T-helper 2 cell treated with Interferon-gamma antibody and Interleukin-4, amounts not matched to agents 5 μg/mL and 100 μg/mL, for 36 hours (primary cell): ENCODE data around the gene BMPER.

ENCODE experiments used
- DNase-seq: peaks from one replicate; pipeline ENCODE4 v3.0.0; 2021; ENCODE audit warnings: low spot score
- H3K27ac Mint-ChIP-seq: one replicate; pipeline ENCODE4 v1.8.0; 2021; ENCODE audit warnings: mild to moderate bottlenecking, mixed read lengths
- H3K27me3 Mint-ChIP-seq: one replicate; pipeline ENCODE4 v1.8.0; 2021; ENCODE audit warnings: low read depth, mixed read lengths
- H3K36me3 Mint-ChIP-seq: one replicate; pipeline ENCODE4 v1.8.0; 2021; ENCODE audit warnings: low read depth, mixed read lengths
- H3K4me1 Mint-ChIP-seq: one replicate; pipeline ENCODE4 v1.8.0; 2021; ENCODE audit warnings: low read depth, mixed read lengths
- H3K4me3 Mint-ChIP-seq: one replicate; pipeline ENCODE4 v1.8.0; 2022; ENCODE audit warnings: mild to moderate bottlenecking, moderate library complexity, mixed read lengths
- H3K9me3 Mint-ChIP-seq: one replicate; pipeline ENCODE4 v1.8.0; 2021; ENCODE audit warnings: mixed read lengths

Gene BMPER

DNA sequence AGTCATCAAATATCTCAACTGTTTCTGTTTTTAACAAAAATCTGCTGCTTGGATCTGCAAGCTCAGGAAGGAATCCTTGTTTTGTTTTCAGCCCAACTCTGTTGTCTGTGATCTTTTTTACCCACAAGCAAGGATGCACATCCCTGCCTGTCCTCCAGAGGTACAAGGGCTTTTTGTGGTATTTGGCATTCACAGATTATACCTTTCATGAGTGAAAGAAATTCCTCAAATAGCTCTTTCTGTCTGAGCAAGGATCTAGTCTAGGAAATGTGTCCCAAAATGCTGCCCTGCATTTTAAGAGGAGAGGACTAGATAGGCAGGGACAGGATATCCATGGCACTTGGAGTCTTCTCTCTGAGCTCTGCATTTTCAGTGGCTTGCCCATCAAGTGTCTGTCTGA lies 151.8 kb downstream of the BMPER start:
- Mint-ChIP-seq H3K9me3 (no peaks in the 10 kb centered on the region), H3K36me3 (no peaks in the 10 kb centered on the region), H3K27ac (no peak overlapping the region), H3K4me3 (no peak overlapping the region), H3K4me1 (no peaks in the 10 kb centered on the region), H3K27me3 (no peaks in the 10 kb centered on the region)
- no peak for DNase-seq

DNA sequence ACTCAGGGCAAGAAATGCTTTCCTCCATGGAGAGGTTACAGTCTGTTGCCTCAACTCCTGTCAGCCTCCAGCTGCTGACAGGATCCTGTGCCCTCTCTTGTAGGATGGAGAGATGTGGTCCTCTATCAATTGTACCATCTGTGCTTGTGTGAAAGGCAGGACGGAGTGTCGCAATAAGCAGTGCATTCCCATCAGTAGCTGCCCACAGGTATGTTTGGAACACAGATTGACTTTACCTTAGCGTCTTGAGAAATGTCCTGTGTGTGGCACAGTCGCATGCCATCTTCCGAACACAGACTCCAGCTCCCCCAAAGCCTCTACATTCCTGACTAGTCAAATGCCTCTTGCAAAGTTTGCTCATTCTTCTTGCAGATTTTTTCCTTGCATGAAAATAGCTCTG lies 152.6 kb downstream of the BMPER start:
- H3K9me3 Mint-ChIP-seq, result no peaks in the 10 kb centered on the region
- H3K27ac Mint-ChIP-seq, result no peak overlapping the region
- H3K27me3 Mint-ChIP-seq, result no peaks in the 10 kb centered on the region
- H3K4me1 Mint-ChIP-seq, result no peaks in the 10 kb centered on the region
- H3K36me3 Mint-ChIP-seq, result no peaks in the 10 kb centered on the region
- DNase-seq, result no peak
- H3K4me3 Mint-ChIP-seq, result no peak overlapping the region

DNA sequence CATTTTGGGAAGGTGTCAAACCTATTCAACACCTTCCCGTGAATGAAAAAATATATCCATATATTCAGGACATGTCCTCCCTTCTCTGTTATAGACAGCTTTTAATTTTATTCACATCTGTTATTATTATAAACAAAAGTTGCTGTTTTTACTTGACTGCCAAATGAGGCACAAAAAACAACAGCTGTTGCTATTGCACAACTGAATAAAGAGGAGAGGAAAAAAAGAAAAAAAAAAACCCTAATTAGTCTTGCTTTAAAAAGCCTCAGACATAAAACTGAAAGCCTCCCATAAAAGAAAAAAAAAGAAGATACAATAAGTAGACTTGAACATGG lies 153.4 kb downstream of the BMPER start:
- Mint-ChIP-seq H3K4me1 (no peaks in the 10 kb centered on the region), H3K36me3 (no peaks in the 10 kb centered on the region), H3K9me3 (no peaks in the 10 kb centered on the region), H3K27me3 (no peaks in the 10 kb centered on the region), H3K4me3 (no peak overlapping the region), H3K27ac (no peak overlapping the region)
- no peak for DNase-seq

DNA sequence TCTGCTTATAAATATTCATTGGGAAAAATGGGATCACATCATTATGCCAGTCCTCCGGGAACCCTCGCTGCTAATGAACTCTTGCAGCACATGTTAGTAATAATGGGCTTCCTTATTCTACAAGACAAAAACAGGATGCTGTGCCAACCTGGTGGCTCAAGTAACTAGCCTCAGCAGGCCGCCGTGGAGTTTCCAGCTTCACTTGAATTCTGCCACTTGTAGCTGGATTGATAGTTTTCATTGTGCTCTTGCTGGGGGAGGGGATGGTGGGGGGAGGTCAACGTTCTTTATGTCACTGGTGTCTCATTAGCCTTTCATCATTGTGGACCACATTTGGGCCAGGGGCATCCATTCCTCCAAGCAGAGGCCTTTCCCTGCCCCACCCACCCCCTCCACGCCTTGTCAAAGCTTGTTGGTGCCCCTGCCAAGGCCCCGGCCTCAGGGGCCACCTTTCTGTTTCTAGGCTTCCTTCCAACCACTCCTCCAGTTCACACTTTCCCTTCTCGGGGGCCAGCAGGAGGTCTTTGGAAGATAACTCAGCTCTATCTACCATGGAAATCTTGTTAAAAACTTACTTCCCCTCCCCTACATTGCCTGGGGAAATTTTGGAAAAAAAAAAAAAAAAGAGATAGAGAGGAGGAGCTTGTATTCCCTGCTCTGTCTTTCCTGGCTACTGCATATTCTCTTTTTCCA lies 153.9 kb downstream of the BMPER start:
- H3K27me3 Mint-ChIP-seq, result no peaks in the 10 kb centered on the region
- DNase-seq, result no peak
- H3K27ac Mint-ChIP-seq, result no peak overlapping the region

DNA sequence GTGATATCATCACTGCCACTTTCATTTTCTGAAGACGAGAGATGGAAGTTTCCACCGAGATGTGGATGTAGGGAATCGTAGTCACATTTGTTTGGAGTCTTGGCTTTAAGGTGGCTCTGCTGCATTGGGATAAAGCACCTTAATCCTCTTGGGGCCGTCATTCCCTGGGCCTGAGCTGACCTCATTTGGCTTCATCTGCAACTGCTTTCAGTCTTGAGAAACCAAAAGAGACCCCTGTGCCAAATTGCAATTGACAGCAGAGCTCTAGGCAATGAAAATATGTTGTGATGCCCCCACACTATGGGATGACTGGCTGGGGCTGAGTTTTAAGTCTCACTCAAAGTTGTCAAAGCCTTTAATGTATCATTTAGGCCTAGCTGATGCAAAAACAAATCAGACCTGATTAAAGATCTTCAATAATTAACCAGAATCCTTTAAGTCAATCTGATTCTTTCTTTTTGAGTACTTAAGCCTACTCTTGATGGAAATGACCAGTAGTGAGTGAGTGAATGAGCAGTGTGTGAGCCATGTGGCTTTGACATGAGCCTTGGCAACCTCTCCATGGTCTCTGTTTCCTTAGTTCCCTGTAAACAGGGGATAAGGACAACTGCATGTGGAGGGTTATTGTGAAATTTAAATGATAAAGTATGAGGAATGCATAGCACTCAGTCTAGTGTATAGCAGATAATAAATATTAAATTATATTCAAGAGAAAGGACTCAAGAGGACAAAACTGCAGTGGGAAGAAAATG lies 155.0 kb downstream of the BMPER start:
- no peaks in the 10 kb centered on the region for H3K9me3 Mint-ChIP-seq
- H3K4me3 Mint-ChIP-seq, result no peak overlapping the region
- H3K27me3 Mint-ChIP-seq, result no peaks in the 10 kb centered on the region
- DNase-seq, result no peak
- H3K4me1 Mint-ChIP-seq, result no peaks in the 10 kb centered on the region
- no peak overlapping the region for H3K27ac Mint-ChIP-seq
- no peaks in the 10 kb centered on the region for H3K36me3 Mint-ChIP-seq

More for the DNA sequence above, 153.9 kb downstream of the BMPER start:
- no peak overlapping the region for H3K4me3 Mint-ChIP-seq
- H3K9me3 Mint-ChIP-seq, result no peaks in the 10 kb centered on the region
- H3K36me3 Mint-ChIP-seq, result no peaks in the 10 kb centered on the region
- no peaks in the 10 kb centered on the region for H3K4me1 Mint-ChIP-seq

DNA sequence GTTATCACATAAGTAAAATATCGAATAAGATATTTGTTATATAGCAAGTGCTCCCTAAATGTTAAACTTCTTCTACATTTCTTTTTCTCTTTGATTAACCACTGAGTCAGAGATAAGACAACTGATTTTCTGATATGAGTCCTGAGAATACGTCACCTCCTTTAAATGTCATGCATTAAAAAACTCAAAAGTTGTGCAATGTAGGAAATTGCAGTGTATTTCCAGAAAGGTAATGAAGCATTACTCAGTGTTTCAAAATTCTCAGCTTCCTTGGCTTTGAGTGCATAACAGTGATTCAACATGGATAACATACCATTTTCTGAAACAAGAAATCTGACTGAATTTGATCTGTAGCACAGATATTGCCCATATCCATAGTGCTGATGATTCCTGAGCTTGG lies 155.8 kb downstream of the BMPER start:
- H3K9me3 Mint-ChIP-seq, result no peaks in the 10 kb centered on the region
- DNase-seq, result no peak
- no peaks in the 10 kb centered on the region for H3K27me3 Mint-ChIP-seq
- H3K27ac Mint-ChIP-seq, result no peak overlapping the region
- H3K4me1 Mint-ChIP-seq, result no peaks in the 10 kb centered on the region
- no peaks in the 10 kb centered on the region for H3K36me3 Mint-ChIP-seq
- no peak overlapping the region for H3K4me3 Mint-ChIP-seq

DNA sequence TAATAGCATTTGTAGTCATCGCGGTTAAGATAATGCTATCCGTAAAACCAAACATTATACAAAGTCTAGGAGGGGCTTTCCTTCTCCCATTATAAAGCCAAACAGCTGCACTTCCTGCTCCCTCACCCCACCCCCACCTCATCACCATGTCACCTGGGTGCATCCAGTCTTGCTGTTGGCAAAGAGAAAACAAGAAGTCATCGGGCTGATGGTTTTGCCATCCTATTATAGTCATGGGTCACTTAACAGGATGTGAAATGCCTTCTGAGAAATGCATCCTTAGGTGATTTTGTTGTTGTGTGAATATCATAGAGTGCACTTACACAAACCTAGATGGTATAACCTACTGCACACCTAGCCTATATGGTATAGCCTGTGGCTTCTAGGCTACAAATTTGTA lies 157.0 kb downstream of the BMPER start:
- Mint-ChIP-seq H3K9me3 (no peaks in the 10 kb centered on the region), H3K36me3 (no peaks in the 10 kb centered on the region), H3K27ac (no peak overlapping the region), H3K4me1 (no peaks in the 10 kb centered on the region), H3K4me3 (no peak overlapping the region), H3K27me3 (no peaks in the 10 kb centered on the region)
- no peak for DNase-seq

DNA sequence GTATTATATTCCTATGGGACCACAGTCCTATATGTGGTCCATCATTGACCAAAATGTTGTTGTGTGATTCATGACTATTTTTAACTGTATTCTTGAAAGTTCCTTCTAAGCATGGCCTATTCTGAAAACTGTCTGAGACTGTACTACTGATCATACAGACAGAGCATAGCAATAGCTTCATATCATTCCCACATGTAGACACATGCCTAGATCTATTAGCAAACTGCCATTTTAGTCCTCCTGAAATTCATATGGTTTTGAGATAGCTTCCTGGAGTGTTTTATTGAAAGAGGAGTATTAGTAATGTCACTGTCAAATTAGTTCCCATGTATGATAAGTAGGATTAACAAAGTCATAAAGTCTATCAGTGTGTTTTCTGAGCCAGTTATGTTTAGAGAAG lies 157.5 kb downstream of the BMPER start:
- DNase-seq, result no peak
- Mint-ChIP-seq H3K36me3 (no peaks in the 10 kb centered on the region), H3K27ac (no peak overlapping the region), H3K27me3 (no peaks in the 10 kb centered on the region), H3K9me3 (no peaks in the 10 kb centered on the region), H3K4me1 (no peaks in the 10 kb centered on the region), H3K4me3 (no peak overlapping the region)

DNA sequence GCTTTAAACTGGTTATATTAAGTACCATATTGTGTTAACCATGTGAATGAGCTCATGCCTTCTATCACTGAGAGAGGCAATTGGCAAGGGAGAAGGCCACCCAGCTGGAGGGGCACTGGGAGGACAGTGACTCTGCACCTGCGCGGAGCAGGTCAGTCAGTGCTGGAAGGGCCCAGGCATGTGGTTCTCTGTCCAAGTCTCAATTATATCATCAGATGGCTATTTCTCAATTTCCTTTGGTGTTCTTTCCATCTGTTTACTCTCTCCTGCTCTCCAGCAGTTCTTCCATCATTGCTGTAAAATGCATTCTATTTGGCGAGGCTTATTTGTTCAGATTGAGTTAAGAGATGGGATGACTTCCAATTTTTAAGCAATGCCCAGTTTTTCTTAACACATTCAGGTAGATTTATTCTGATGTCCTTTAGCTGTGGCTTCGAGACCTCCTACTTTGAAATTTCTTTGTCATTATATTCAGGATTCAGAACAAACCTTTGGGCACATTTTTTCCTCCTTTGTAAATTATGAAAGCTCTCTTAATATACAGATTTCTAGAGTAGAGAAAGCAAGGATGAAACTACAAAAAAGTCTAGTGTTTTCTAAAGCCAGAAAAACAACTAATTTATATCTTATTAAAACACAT lies 159.3 kb downstream of the BMPER start:
- Mint-ChIP-seq H3K36me3 (no peaks in the 10 kb centered on the region), H3K9me3 (no peaks in the 10 kb centered on the region), H3K27me3 (no peaks in the 10 kb centered on the region), H3K4me1 (no peaks in the 10 kb centered on the region), H3K4me3 (no peak overlapping the region), H3K27ac (no peak overlapping the region)
- no peak for DNase-seq

DNA sequence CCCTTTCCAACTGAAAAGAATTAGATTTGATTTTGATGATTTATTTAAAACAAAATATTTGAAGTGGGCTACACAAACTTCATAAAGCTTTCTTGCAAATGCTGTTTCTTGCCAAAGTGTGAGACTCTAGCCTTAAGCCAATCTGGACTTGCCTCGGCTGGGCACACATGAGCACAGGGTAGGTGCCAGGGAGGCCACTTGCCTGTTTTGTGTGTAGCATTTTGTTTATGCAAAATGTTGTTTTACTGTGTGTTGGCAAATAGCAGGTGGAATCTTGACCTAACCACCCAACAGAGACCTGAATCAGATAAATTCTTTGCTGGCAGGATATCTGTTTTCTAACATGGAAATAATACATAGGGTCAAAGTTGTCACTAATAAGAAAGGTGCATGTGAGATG lies 161.1 kb downstream of the BMPER start:
- Mint-ChIP-seq H3K4me3 (no peak overlapping the region), H3K9me3 (no peaks in the 10 kb centered on the region), H3K36me3 (no peaks in the 10 kb centered on the region), H3K4me1 (no peaks in the 10 kb centered on the region), H3K27ac (no peak overlapping the region), H3K27me3 (no peaks in the 10 kb centered on the region)
- no peak for DNase-seq

DNA sequence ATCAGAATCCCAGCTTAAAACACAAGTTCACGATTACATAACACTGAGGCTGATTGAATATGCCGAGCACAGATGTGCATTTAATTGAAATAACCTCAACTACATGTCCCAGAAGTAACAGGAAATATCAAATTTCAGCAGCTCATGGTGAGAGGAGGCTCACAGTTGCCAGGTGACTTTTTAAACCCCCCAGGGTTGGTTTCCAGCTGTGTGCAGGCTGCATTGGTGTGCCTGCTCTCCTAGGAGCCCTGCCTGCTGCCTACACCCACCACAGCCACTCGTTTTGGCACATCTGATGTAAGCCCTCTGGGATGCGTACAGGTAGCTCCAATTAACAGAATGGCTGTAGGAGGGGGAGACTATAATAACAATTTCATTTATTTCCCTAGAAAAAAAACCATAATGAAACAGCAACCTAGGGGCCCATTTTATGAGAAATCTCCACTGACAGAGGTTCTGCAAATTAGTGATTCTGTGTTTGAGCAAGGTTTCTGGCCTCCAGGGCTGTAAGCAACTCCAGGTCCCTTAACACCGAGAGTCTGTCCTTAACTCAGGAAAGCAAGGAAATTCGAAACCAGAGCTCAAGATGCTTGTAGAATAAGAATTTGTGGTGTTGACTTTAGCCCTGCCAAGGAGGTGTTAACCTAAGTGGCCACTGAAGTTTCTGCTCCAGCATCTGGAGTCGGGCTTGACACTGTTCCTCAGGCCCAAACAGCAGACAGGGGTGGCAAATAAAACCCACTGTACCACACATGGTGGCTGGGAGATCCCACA lies 161.9 kb downstream of the BMPER start:
- no peaks in the 10 kb centered on the region for H3K4me1 Mint-ChIP-seq
- DNase-seq, result no peak
- no peaks in the 10 kb centered on the region for H3K36me3 Mint-ChIP-seq
- no peaks in the 10 kb centered on the region for H3K9me3 Mint-ChIP-seq
- no peaks in the 10 kb centered on the region for H3K27me3 Mint-ChIP-seq
- H3K27ac Mint-ChIP-seq, result no peak overlapping the region
- no peak overlapping the region for H3K4me3 Mint-ChIP-seq

DNA sequence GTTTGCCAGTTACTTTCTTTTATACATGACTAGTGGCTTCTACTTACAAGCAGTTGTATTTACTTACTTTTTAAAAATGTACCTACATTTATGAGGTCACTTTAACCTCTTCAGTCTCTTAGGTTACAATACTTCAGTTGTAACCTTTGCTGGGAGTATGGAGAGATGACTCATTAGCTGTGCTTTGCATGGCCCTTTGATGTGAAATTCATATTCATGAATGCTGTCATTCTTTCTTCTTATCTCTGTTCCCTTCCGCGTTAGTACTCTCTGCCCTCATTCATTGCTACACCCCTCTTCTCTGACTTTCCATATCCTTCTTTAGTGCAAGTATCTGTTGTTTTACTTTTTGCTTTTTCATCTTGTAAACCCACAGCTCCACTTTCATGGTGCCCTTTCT lies 164.3 kb downstream of the BMPER start:
- Mint-ChIP-seq H3K9me3 (no peaks in the 10 kb centered on the region), H3K27me3 (no peaks in the 10 kb centered on the region), H3K4me3 (no peak overlapping the region), H3K36me3 (no peaks in the 10 kb centered on the region), H3K27ac (no peak overlapping the region), H3K4me1 (no peaks in the 10 kb centered on the region)
- DNase-seq, result no peak

DNA sequence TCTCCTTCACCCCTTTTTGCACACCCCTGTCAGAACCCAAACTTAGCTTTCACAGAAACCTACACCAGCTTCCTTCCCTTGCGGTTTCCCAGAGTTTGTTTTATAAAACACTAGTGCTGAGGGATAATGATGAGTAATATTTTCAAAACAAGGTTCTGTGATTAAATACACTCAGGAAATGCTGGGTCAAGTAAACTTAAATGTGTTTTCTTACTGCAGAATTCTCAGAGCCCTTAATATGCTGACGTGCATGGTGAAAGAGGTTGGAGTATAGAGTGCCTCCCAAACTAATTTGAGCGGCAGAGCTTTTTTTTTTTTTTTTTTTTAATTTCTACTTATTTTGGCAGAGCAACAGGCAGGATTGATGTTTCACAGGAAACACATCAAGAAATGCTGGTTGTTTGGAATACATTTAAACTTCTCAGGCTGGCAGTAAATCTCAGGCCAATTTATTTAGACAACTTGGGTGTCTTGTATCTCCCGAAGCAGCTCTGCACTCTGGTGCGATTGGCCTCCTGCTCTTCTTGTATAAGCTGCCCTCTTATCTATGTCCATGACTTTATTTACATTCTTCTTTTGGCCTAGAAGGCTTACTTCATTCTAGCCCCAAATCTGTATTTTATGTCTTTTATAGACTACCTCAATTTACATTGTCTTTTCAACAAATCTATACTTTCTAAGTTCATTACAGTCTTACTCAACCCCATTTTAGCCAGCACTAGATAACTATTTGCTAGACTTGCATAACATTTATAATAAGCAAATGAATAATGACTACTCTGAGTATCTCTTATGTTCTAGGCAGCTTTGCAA lies 165.4 kb downstream of the BMPER start:
- no peaks in the 10 kb centered on the region for H3K36me3 Mint-ChIP-seq
- DNase-seq, result no peak
- H3K4me1 Mint-ChIP-seq, result no peaks in the 10 kb centered on the region
- H3K27ac Mint-ChIP-seq, result no peak overlapping the region
- no peaks in the 10 kb centered on the region for H3K9me3 Mint-ChIP-seq
- no peak overlapping the region for H3K4me3 Mint-ChIP-seq
- no peaks in the 10 kb centered on the region for H3K27me3 Mint-ChIP-seq
